ENCODE measurements around the gene GNG2. TPM values are rescaled to one million over a fixed set of nuclear protein-coding genes. Genes with fewer than 3 reads are reported as not detected.

The GNG2 gene
- total and polyA plus RNA-seq, 2 experiments from 2014 or later: 3.3 to 4.5 TPM

DNA sequence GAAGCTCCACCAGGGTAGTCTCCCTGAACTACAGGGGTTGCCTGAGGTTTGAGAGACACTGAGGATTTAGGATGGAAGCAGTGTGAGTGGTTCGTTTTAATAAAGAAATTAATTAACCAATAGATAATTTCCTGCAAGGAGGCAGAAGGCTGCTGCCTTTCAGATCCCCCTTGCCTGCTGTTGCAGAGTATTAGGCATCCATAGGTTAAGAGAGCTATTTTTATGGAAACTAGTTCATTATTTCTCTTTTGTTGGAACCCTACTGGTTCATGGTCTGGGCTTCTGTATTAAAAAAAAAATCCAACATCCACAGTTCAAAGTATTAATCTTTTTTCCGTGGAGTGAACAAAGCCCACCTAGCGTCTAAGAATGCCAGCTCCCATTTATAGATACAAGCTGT lies 78.4 kb downstream of the GNG2 start:
- Histone ChIP-seq H3K27me3 (no peaks in the 10 kb centered on the region), H3K4me3 (no peak overlapping the region), H3K27ac (no peak overlapping the region), H3K36me3 (no peaks in the 10 kb centered on the region), H3K4me1 (ENCODE audit: low read depth) (no peaks in the 10 kb centered on the region), H3K9me3 (ENCODE audit: low read depth) (no peaks in the 10 kb centered on the region)
- no peak for DNase-seq (ENCODE audit: low read depth in 1 of 2, low spot score in 1 of 2)
- TF ChIP-seq, protein P1, sequence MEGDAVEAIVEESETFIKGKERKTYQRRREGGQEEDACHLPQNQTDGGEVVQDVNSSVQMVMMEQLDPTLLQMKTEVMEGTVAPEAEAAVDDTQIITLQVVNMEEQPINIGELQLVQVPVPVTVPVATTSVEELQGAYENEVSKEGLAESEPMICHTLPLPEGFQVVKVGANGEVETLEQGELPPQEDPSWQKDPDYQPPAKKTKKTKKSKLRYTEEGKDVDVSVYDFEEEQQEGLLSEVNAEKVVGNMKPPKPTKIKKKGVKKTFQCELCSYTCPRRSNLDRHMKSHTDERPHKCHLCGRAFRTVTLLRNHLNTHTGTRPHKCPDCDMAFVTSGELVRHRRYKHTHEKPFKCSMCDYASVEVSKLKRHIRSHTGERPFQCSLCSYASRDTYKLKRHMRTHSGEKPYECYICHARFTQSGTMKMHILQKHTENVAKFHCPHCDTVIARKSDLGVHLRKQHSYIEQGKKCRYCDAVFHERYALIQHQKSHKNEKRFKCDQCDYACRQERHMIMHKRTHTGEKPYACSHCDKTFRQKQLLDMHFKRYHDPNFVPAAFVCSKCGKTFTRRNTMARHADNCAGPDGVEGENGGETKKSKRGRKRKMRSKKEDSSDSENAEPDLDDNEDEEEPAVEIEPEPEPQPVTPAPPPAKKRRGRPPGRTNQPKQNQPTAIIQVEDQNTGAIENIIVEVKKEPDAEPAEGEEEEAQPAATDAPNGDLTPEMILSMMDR (IDR thresholded peaks at IDR 0.05; ENCODE audit: low read depth, low read length): no peak

DNA sequence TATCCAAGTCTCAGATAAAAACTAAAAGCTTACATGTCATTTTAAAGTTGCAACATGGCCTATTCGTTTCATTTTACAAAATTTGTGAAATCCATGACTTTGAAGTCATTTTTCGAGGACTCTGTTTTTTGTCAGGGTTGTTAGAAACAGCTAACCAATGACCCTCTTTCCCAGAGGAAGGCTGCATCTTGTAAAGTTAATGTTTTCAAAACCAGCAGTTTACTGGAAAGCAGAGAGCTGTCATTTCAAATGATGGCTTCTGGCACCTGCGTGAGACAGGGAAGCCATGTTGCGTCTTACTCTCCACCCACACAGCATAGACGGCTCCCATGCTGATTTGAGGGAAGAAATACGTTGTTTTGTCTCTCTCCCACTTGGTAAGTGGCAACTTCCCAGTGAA lies 78.8 kb downstream of the GNG2 start:
- no peak overlapping the region for H3K4me3 ChIP-seq
- H3K27ac ChIP-seq: no peak overlapping the region
- no peaks in the 10 kb centered on the region for H3K4me1 ChIP-seq (ENCODE audit: low read depth)
- H3K36me3 ChIP-seq: no peaks in the 10 kb centered on the region
- no peaks in the 10 kb centered on the region for H3K27me3 ChIP-seq
- peak in 1 of 2 donors; percentile 34 for DNase-seq (ENCODE audit: low read depth in 1 of 2, low spot score in 1 of 2)
- TF ChIP-seq, protein P1 (IDR thresholded peaks at IDR 0.05; ENCODE audit: low read depth, low read length): no peak
- H3K9me3 ChIP-seq (ENCODE audit: low read depth): no peaks in the 10 kb centered on the region

DNA sequence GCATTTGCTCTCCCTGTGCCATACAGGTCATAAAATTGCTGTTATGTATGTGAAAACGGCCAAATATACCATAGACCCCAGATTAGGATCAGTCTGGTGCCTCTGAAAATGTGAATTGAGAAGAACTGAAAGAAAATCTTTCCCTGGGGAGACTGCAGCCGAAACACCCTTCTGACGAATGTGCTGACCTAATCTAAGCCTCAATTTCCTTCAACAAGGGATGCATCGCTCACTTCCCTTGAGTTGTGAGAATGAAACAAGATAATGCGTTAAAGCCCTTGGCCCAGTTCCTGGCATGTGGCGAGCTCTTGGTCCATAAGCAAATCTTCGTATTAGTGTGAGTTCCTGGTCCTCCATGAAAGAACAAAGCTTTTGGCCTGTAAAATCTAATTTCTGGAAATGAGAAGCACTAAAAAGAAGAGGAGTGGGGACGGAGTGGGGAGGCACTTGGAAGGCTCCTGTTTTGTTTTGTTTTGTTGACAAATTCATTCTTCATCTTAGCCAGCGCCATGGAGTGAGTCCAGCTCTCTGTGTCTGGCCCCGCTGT lies 79.4 kb downstream of the GNG2 start:
- H3K9me3 ChIP-seq (ENCODE audit: low read depth): no peaks in the 10 kb centered on the region
- no peaks in the 10 kb centered on the region for H3K27me3 ChIP-seq
- no peak overlapping the region for H3K4me3 ChIP-seq
- DNase-seq (ENCODE audit: low read depth in 1 of 2, low spot score in 1 of 2): peak in 1 of 2 donors; percentile 88
- no peak overlapping the region for H3K27ac ChIP-seq
- TF ChIP-seq, protein P1 (IDR thresholded peaks at IDR 0.05; ENCODE audit: low read depth, low read length): no peak
- H3K36me3 ChIP-seq: no peaks in the 10 kb centered on the region
- no peaks in the 10 kb centered on the region for H3K4me1 ChIP-seq (ENCODE audit: low read depth)

DNA sequence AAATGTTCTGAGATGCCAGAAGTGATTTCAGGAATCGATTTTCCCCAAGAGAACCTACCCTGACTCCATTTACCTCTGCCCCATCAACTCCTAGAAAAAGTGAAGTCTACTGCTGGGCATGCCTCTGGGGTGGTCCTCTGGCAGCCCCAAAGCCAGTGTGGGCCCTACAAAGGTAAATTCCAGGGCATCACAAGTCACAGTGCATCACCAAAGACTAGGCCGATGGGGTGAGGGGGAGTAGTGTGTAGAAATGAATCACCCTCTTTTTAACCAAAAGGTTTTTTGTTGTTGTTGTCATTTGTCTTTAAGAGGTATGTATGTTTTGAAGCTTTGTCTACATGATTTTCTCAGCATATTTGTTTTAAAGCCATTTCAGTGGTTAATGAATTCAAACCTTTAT lies 82.6 kb downstream of the GNG2 start:
- Histone ChIP-seq H3K9me3 (ENCODE audit: low read depth) (no peaks in the 10 kb centered on the region), H3K27me3 (no peaks in the 10 kb centered on the region), H3K27ac (no peak overlapping the region), H3K4me3 (no peak overlapping the region), H3K36me3 (no peaks in the 10 kb centered on the region), H3K4me1 (ENCODE audit: low read depth) (no peaks in the 10 kb centered on the region)
- TF ChIP-seq, protein P1 (IDR thresholded peaks at IDR 0.05; ENCODE audit: low read depth, low read length): no peak
- DNase-seq (ENCODE audit: low read depth in 1 of 2, low spot score in 1 of 2): no peak

DNA sequence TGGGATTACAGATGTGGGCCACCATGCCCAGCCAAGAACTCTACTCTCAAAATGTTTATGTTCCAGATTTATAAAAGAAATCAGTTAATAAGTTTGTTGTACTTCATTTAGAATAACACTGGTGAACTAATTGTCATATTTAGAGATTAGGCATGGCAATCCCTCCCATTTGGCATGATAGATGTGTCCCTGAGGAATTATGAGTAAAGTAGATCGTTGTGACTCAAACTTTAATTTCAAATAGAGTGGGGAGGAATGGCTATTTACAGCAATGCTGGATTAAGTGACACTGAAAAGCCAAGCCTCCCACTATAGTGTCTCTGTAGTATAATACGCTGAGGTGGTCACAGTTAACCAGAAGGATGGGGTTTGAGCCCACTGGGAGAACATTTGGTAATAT lies 89.6 kb downstream of the GNG2 start:
- no peaks in the 10 kb centered on the region for H3K9me3 ChIP-seq (ENCODE audit: low read depth)
- no peak overlapping the region for H3K4me3 ChIP-seq
- H3K27ac ChIP-seq: no peak overlapping the region
- no peaks in the 10 kb centered on the region for H3K36me3 ChIP-seq
- H3K4me1 ChIP-seq (ENCODE audit: low read depth): peaks cover 19% of the 10 kb centered on the region
- TF ChIP-seq, protein P1 (IDR thresholded peaks at IDR 0.05; ENCODE audit: low read depth, low read length): no peak
- no peak for DNase-seq (ENCODE audit: low read depth in 1 of 2, low spot score in 1 of 2)
- H3K27me3 ChIP-seq: no peaks in the 10 kb centered on the region
